Activated naive CD4-positive, alpha-beta T cell treated with anti-CD3 and anti-CD28 coated beads, Interleukin-2, amount 50 U/mL, for 16 hours (primary cell): ENCODE measurements around the gene ZCCHC4.

Experiments
- DNase-seq: peaks from one replicate; pipeline ENCODE4 v3.0.0-alpha.2; 2020

Gene ZCCHC4

DNA sequence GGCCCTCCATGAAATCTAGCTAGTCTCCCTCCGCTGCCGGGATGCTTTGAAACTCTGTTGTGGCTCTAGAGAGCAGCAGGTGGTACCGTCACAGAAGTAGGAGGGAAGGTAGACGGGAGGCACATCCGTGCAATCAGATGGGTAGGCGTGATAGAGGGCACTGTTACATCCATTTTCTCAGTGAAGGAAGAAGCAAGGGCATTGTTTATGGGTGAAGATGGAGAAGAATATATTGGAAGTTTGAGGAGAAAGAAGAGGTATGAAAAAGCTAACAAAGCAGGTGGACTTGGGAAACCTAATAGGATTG, 65.8 kb downstream of the ZCCHC4 start:
- DNase-seq, result no peak

- no peak for DNase-seq
These were observed 67.0 kb downstream of the ZCCHC4 start for GRCh38 chr4:25379591-25379990.

- no peak for DNase-seq
These were observed 71.1 kb downstream of the ZCCHC4 start for GRCh38 chr4:25383647-25384046.

GRCh38 chr4:25386926-25387325, 74.4 kb downstream of the ZCCHC4 start:
- no peak for DNase-seq

- DNase-seq, result no peak
These were observed 84.7 kb downstream of the ZCCHC4 start for GRCh38 chr4:25397305-25397704.

DNA sequence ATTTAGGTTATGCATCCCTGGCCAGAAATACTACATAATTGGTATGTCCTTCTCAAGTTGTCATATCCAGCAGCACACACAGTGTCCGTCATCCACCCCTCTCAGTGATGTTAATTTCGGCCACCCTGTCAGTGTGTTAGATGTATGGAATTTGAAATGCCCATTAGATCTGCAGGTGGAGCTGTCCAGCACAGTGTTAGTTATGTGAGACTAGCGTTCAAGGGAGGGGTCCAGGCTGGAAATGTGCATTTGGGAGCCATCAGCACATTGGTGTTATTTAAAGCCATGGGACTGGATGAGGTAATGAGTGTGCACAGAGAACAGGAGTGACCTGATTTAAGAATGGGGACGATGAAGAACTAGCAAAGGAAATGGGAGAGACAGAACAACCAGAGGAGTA, 86.9 kb downstream of the ZCCHC4 start:
- no peak for DNase-seq

GRCh38 chr4:25401066-25401465, 88.5 kb downstream of the ZCCHC4 start:
- DNase-seq, result no peak

DNA sequence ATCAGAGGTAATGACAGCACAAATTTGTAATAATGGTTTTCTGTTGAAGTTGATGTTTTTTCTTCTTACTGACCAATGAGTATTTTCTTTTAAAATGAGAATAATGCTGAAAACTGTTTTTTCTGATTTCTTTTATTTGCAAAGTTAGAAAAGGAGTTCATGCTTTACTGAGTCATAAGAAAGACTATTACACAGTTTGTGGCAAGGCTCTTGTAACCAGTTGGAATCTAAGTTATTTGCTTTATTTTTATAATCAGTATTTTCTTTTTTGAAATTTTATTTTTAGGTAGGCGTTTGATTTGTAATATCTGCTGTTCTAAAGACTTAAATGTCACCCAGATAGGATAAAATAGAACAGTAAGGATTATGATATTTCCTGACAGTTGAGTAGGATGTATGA, 89.9 kb downstream of the ZCCHC4 start:
- DNase-seq, result no peak

DNA sequence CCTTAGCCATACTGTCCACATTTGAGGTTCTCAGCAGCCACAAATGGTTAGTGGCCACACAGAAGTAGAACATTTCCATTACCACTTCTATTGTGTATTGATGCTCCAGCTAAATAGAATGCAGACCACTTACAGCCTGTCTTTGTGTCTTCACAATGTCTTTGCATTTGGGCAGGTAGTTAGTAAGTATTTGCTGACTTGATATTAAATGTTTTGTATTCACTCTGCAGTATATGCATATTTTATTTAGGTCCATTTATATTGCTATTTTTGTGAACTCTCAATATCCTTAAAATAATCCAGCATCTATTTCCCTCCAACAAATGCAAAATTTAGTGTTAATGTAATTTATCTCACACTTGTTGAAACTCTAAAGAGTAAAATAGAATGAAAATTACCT, 91.1 kb downstream of the ZCCHC4 start:
- DNase-seq, result no peak

DNA sequence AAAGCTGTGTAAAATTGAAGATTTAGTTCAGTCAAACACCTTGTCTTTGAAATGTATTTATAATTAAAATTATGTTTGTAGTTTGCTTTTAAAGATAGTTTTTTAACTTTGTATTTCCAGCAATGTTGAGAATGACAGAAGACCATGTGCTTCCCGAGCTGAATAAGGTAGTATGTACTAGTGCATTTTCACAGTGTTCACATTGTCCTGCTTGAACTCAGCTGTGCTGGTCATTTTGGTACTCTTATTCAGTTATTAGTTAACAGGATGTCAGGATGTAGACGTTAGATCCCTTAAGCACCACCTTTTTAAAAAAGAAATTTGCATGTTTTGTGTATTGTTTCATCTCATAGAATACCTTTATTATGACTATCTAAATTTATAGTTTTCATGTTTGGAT, 92.9 kb downstream of the ZCCHC4 start:
- no peak for DNase-seq

GRCh38 chr4:25406081-25406692, 93.6 kb downstream of the ZCCHC4 start:
- no peak for DNase-seq

- no peak for DNase-seq
These were observed 98.4 kb downstream of the ZCCHC4 start for GRCh38 chr4:25410820-25411529.

GRCh38 chr4:25413261-25413660, 100.7 kb downstream of the ZCCHC4 start:
- DNase-seq, result no peak

DNA sequence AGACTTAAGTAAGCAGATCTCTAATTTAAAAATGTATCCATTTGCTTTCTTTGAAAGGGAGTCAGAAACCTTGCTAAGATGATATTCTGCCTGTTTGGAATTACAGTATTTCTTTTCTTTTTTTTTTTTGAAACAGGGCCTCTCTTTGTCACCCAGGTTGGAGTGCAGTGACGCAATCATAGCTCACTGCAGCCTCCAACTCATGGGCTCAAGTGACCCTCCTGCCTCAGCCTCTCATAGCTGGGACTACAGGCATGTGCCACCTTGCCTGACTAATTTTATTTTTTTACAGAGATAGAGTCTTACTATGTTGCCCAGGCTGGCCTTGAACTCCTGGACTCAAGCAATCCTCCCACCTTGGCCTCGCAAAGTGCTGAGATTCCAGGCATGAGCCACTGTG, 104.4 kb downstream of the ZCCHC4 start:
- no peak for DNase-seq
